HG02852 (cell line): ENCODE measurements around the gene EBF4.
"Not testable (repeated sequence)": the region's sequence is repeated elsewhere in the genome, so short reads cannot be mapped to it uniquely, and the experiment has no call there.

Source experiments
- ATAC-seq: cut with Tn5 transposase; IDR thresholded peaks from one replicate; pipeline ENCODE4 v1.9.1; 2021; ENCODE audit warnings: mild to moderate bottlenecking, moderate library complexity; ENCODE audit not compliant: unreplicated experiment

Gene EBF4

GRCh38 chr20:2807929-2808328 lies 115.3 kb downstream of the EBF4 start:
- ATAC-seq = not testable (repeated sequence)

- no peak for ATAC-seq
Measured at GRCh38 chr20:2809690-2810089, 117.1 kb downstream of the EBF4 start.
